CD4-positive, alpha-beta memory T cell (primary cell): ENCODE measurements around the gene TP53I11. TPM values are rescaled to one million over a fixed set of nuclear protein-coding genes. Genes with fewer than 3 reads are reported as not detected.

Source experiments
- CTCF ChIA-PET: fragments of 350-600 bp; sonication (Branson Sonifier 250); formaldehyde crosslinking; loops from one replicate; lab custom pipeline; 2021; ENCODE audit warnings: inconsistent platforms; ENCODE audit not compliant: partially characterized antibody; lab: Charles Lee
- POLR2A ChIA-PET: fragments of 350-600 bp; sonication (Branson Sonifier 250); formaldehyde crosslinking; loops from one replicate; lab custom pipeline; 2021; ENCODE audit not compliant: partially characterized antibody; lab: Charles Lee
- DNase-seq, 5 donors: peaks; one replicate each; pipeline versions ENCODE4 v3.0.0 to v3.0.0-alpha.2; 2020 to 2022; ENCODE audit warnings: mixed read lengths in 1 of 5
- H3K27ac ChIP-seq: one replicate; pipeline ENCODE4 v1.7.0; 2013; ENCODE audit warnings: low read depth, low read length
- H3K27me3 ChIP-seq: 2 replicates; pipeline ENCODE4 v1.7.0; 2013; ENCODE audit warnings: mild to moderate bottlenecking, low read length, moderate library complexity; ENCODE audit not compliant: insufficient read depth
- H3K36me3 ChIP-seq: 2 replicates; pipeline ENCODE4 v1.7.0; 2013; ENCODE audit warnings: mild to moderate bottlenecking, low read length, moderate library complexity; ENCODE audit not compliant: insufficient read depth
- H3K4me1 ChIP-seq: 2 replicates; pipeline ENCODE4 v1.7.0; 2013; ENCODE audit warnings: mild to moderate bottlenecking, low read length, moderate library complexity; ENCODE audit not compliant: insufficient read depth
- H3K4me3 ChIP-seq, 2 donors: one replicate each; pipeline ENCODE4 v1.7.0; 2013; ENCODE audit warnings: low read length in 2 of 2, mild to moderate bottlenecking in 1 of 2
- H3K9me3 ChIP-seq, 2 donors: one replicate each; pipeline ENCODE4 v1.7.0; 2013; ENCODE audit warnings: low read length in 2 of 2, control low read depth in 1 of 2; ENCODE audit not compliant: control insufficient read depth in 1 of 2
- H3K27ac Mint-ChIP-seq, 7 donors: one replicate each; pipeline ENCODE4 v1.8.0; 2020 to 2021; ENCODE audit warnings: mixed read lengths in 7 of 7, mild to moderate bottlenecking in 6 of 7, inconsistent platforms in 3 of 7, moderate library complexity in 3 of 7
- H3K27me3 Mint-ChIP-seq, 2 donors: one replicate each; pipeline ENCODE4 v1.8.0; 2020 to 2021; ENCODE audit warnings: mixed read lengths in 2 of 2
- H3K36me3 Mint-ChIP-seq, 2 donors: one replicate each; pipeline ENCODE4 v1.8.0; 2020 to 2021; ENCODE audit warnings: mixed read lengths in 2 of 2, inconsistent platforms in 1 of 2, mild to moderate bottlenecking in 1 of 2
- H3K4me1 Mint-ChIP-seq, 4 donors: one replicate each; pipeline ENCODE4 v1.8.0; 2020 to 2021; ENCODE audit warnings: mixed read lengths in 4 of 4, mild to moderate bottlenecking in 1 of 4
- H3K4me3 Mint-ChIP-seq, 8 donors: one replicate each; pipeline ENCODE4 v1.8.0; 2020 to 2021; ENCODE audit warnings: mixed read lengths in 8 of 8, mild to moderate bottlenecking in 7 of 8, moderate library complexity in 6 of 8, inconsistent platforms in 3 of 8
- H3K9me3 Mint-ChIP-seq, 8 donors: one replicate each; pipeline ENCODE4 v1.8.0; 2020 to 2021; ENCODE audit warnings: mixed read lengths in 8 of 8, mild to moderate bottlenecking in 5 of 8, inconsistent platforms in 3 of 8, moderate library complexity in 1 of 8
- intact Hi-C: fragments of 100-400 bp; cut with micrococcal nuclease; formaldehyde crosslinking; loops from one replicate; pipeline ENCODE4 v1.15.1; 2023
- polyA plus RNA-seq, 2 donors: library from polyadenylated mRNA; unstranded; fragments of 300-500 nt; fragmentation: Illumina TruSeq; gene quantifications; one replicate each; pipeline ENCODE4 v1.2.3, GENCODE V29; 2021
- total RNA-seq, 2 experiments: library from RNA; stranded (reverse); gene quantifications; one replicate each; pipeline ENCODE4 v1.2.3, GENCODE V29; 2021

Gene TP53I11
- total and polyA plus RNA-seq, 4 experiments from 2014 or later, result 1.1 to 7.0 (median 5.1) TPM

GRCh38 chr11:44992774-44993173, 42.1 kb upstream of the TP53I11 start:
- H3K4me1 ChIP-seq, result no peaks in the 10 kb centered on the region
- no peak overlapping the region for H3K27ac ChIP-seq
- no peaks in the 10 kb centered on the region for H3K27me3 Mint-ChIP-seq
- no peaks in the 10 kb centered on the region for H3K9me3 ChIP-seq
- H3K36me3 Mint-ChIP-seq, result no peaks in the 10 kb centered on the region
- POLR2A ChIA-PET, result no interaction called here
- no peaks in the 10 kb centered on the region for H3K9me3 Mint-ChIP-seq
- no peaks in the 10 kb centered on the region for H3K36me3 ChIP-seq
- intact Hi-C loops, result no loop called here
- no peaks in the 10 kb centered on the region for H3K27me3 ChIP-seq
- no peak for DNase-seq
- peaks cover 0 to 4% (median 2%) of the 10 kb centered on the region in 4 donors for H3K4me1 Mint-ChIP-seq
- no peak overlapping the region for H3K4me3 ChIP-seq
- H3K27ac Mint-ChIP-seq, result no peak overlapping the region
- H3K4me3 Mint-ChIP-seq, result no peak overlapping the region
- CTCF ChIA-PET, result interaction anchor here (1.3 kb wide), 1 partner anchor 11 kb away, joined by 3 read pairs; no protein-coding TSS in a partner anchor

GRCh38 chr11:44992181-44992582, 41.5 kb upstream of the TP53I11 start:
- CTCF ChIA-PET, result no interaction called here
- Mint-ChIP-seq H3K4me1 (peaks cover 0 to 4% (median 2%) of the 10 kb centered on the region in 4 donors), H3K27ac (no peak overlapping the region), H3K36me3 (no peaks in the 10 kb centered on the region), H3K27me3 (no peaks in the 10 kb centered on the region), H3K9me3 (no peaks in the 10 kb centered on the region), H3K4me3 (no peak overlapping the region)
- Histone ChIP-seq H3K4me3 (no peak overlapping the region), H3K4me1 (no peaks in the 10 kb centered on the region), H3K9me3 (no peaks in the 10 kb centered on the region), H3K27me3 (no peaks in the 10 kb centered on the region), H3K27ac (no peak overlapping the region), H3K36me3 (no peaks in the 10 kb centered on the region)
- DNase-seq, result no peak
- intact Hi-C loops, result no loop called here
- POLR2A ChIA-PET, result no interaction called here

- CTCF ChIA-PET, result interaction anchor here (0.9 kb wide), 1 partner anchor 64 kb away, joined by 3 read pairs; no protein-coding TSS in a partner anchor
Measured at GRCh38 chr11:44990665-44991064, 40.0 kb upstream of the TP53I11 start.

GRCh38 chr11:44989831-44990566, 39.3 kb upstream of the TP53I11 start:
- no peak overlapping the region for H3K27ac ChIP-seq
- Mint-ChIP-seq H3K9me3 (no peaks in the 10 kb centered on the region), H3K27me3 (no peaks in the 10 kb centered on the region), H3K36me3 (no peaks in the 10 kb centered on the region), H3K4me3 (no peak overlapping the region), H3K27ac (no peak overlapping the region), H3K4me1 (peaks cover 0 to 4% (median 2%) of the 10 kb centered on the region in 4 donors)
- no peaks in the 10 kb centered on the region for H3K36me3 ChIP-seq
- H3K4me1 ChIP-seq, result no peaks in the 10 kb centered on the region
- no peaks in the 10 kb centered on the region for H3K9me3 ChIP-seq
- intact Hi-C loops, result no loop called here
- H3K4me3 ChIP-seq, result no peak overlapping the region
- DNase-seq, result no peak
- POLR2A ChIA-PET, result no interaction called here
- no peaks in the 10 kb centered on the region for H3K27me3 ChIP-seq
- CTCF ChIA-PET, result interaction anchor here (0.9 kb wide), 1 partner anchor 63 kb away, joined by 3 read pairs; no protein-coding TSS in a partner anchor

More at GRCh38 chr11:44990665-44991064, 40.0 kb upstream of the TP53I11 start:
- no peak overlapping the region for H3K27ac Mint-ChIP-seq
- DNase-seq, result no peak
- Histone ChIP-seq H3K4me1 (no peaks in the 10 kb centered on the region), H3K4me3 (no peak overlapping the region), H3K27me3 (no peaks in the 10 kb centered on the region), H3K9me3 (no peaks in the 10 kb centered on the region), H3K36me3 (no peaks in the 10 kb centered on the region), H3K27ac (no peak overlapping the region)
- no peaks in the 10 kb centered on the region for H3K36me3 Mint-ChIP-seq
- no peaks in the 10 kb centered on the region for H3K27me3 Mint-ChIP-seq
- H3K4me1 Mint-ChIP-seq, result peaks cover 0 to 4% (median 2%) of the 10 kb centered on the region in 4 donors
- no peaks in the 10 kb centered on the region for H3K9me3 Mint-ChIP-seq
- POLR2A ChIA-PET, result no interaction called here
- H3K4me3 Mint-ChIP-seq, result no peak overlapping the region
- intact Hi-C loops, result no loop called here

- H3K27me3 ChIP-seq, result no peaks in the 10 kb centered on the region
- no peaks in the 10 kb centered on the region for H3K36me3 ChIP-seq
- H3K4me3 ChIP-seq, result no peak overlapping the region
- peaks cover 0 to 4% (median 2%) of the 10 kb centered on the region in 4 donors for H3K4me1 Mint-ChIP-seq
- intact Hi-C loops, result no loop called here
- no peak overlapping the region for H3K4me3 Mint-ChIP-seq
- H3K27me3 Mint-ChIP-seq, result no peaks in the 10 kb centered on the region
- DNase-seq, result no peak
- no peak overlapping the region for H3K27ac Mint-ChIP-seq
- CTCF ChIA-PET, result interaction anchor here (0.9 to 1.2 kb wide), 5 partner anchors 53 to 119 kb away, joined by 3 read pairs; no protein-coding TSS in a partner anchor
- H3K27ac ChIP-seq, result no peak overlapping the region
- POLR2A ChIA-PET, result no interaction called here
- H3K4me1 ChIP-seq, result no peaks in the 10 kb centered on the region
- H3K9me3 ChIP-seq, result no peaks in the 10 kb centered on the region
- no peaks in the 10 kb centered on the region for H3K9me3 Mint-ChIP-seq
- no peaks in the 10 kb centered on the region for H3K36me3 Mint-ChIP-seq
Measured at GRCh38 chr11:44988981-44989635, 38.4 kb upstream of the TP53I11 start.

GRCh38 chr11:44988111-44988510, 37.4 kb upstream of the TP53I11 start:
- no peaks in the 10 kb centered on the region for H3K9me3 ChIP-seq
- peaks cover 0 to 4% (median 2%) of the 10 kb centered on the region in 4 donors for H3K4me1 Mint-ChIP-seq
- DNase-seq, result no peak
- H3K27ac ChIP-seq, result no peak overlapping the region
- H3K4me3 Mint-ChIP-seq, result no peak overlapping the region
- ChIA-PET POLR2A (interaction anchor here (1.6 kb wide), 1 partner anchor 9 kb away, joined by 4 read pairs; no protein-coding TSS in a partner anchor), CTCF (interaction anchor here (0.9 to 1.2 kb wide), 4 partner anchors 52 to 120 kb away, joined by 3 read pairs; no protein-coding TSS in a partner anchor)
- H3K36me3 ChIP-seq, result no peaks in the 10 kb centered on the region
- no peak overlapping the region for H3K4me3 ChIP-seq
- no peaks in the 10 kb centered on the region for H3K4me1 ChIP-seq
- no peaks in the 10 kb centered on the region for H3K27me3 ChIP-seq
- H3K27ac Mint-ChIP-seq, result no peak overlapping the region
- H3K36me3 Mint-ChIP-seq, result no peaks in the 10 kb centered on the region
- H3K27me3 Mint-ChIP-seq, result no peaks in the 10 kb centered on the region
- H3K9me3 Mint-ChIP-seq, result no peaks in the 10 kb centered on the region
- intact Hi-C loops, result no loop called here

- POLR2A ChIA-PET, result interaction anchor here (1.6 kb wide), 1 partner anchor 9 kb away, joined by 4 read pairs; no protein-coding TSS in a partner anchor
- H3K27ac Mint-ChIP-seq, result no peak overlapping the region
- no peak for DNase-seq
- intact Hi-C loops, result no loop called here
- H3K4me1 ChIP-seq, result no peaks in the 10 kb centered on the region
- no peak overlapping the region for H3K4me3 ChIP-seq
- H3K36me3 ChIP-seq, result no peaks in the 10 kb centered on the region
- H3K36me3 Mint-ChIP-seq, result no peaks in the 10 kb centered on the region
- no peak overlapping the region for H3K27ac ChIP-seq
- no peaks in the 10 kb centered on the region for H3K27me3 ChIP-seq
- CTCF ChIA-PET, result no interaction called here
- H3K4me3 Mint-ChIP-seq, result no peak overlapping the region
- H3K27me3 Mint-ChIP-seq, result no peaks in the 10 kb centered on the region
- no peaks in the 10 kb centered on the region for H3K4me1 Mint-ChIP-seq
- H3K9me3 Mint-ChIP-seq, result no peaks in the 10 kb centered on the region
- H3K9me3 ChIP-seq, result no peaks in the 10 kb centered on the region
Measured at GRCh38 chr11:44987506-44987905, 36.8 kb upstream of the TP53I11 start.
